Muscle layer of colon (tissue), 2 donors: Measurements from ENCODE around the gene BPIFB1.

Experiments used
- H3K27ac ChIP-seq: one replicate; pipeline ENCODE4 v1.7.0; 2013; ENCODE audit warnings: low read depth, mild to moderate bottlenecking, low read length, moderate library complexity
- H3K27me3 ChIP-seq, 2 donors: one replicate each; pipeline ENCODE4 v1.7.0; 2013; ENCODE audit warnings: low read length in 2 of 2, mild to moderate bottlenecking in 2 of 2; ENCODE audit not compliant: insufficient read depth in 2 of 2, control insufficient read depth in 1 of 2
- H3K36me3 ChIP-seq: one replicate; pipeline ENCODE4 v1.7.0; 2013; ENCODE audit warnings: mild to moderate bottlenecking, low read length; ENCODE audit not compliant: insufficient read depth
- H3K4me1 ChIP-seq: one replicate; pipeline ENCODE4 v1.7.0; 2013; ENCODE audit warnings: mild to moderate bottlenecking, low read length; ENCODE audit not compliant: insufficient read depth
- H3K4me3 ChIP-seq, 2 donors: one replicate each; pipeline ENCODE4 v1.7.0; 2013; ENCODE audit warnings: low read length in 2 of 2, low read depth in 1 of 2, mild to moderate bottlenecking in 1 of 2, moderate library complexity in 1 of 2
- H3K9ac ChIP-seq: one replicate; pipeline ENCODE4 v1.7.0; 2013; ENCODE audit warnings: low read length
- H3K9me3 ChIP-seq: one replicate; pipeline ENCODE4 v1.7.0; 2013; ENCODE audit warnings: mild to moderate bottlenecking, low read length
- donor health status: abdominal sarcoma.
- donor health status: Adenocarcinoma of cecum.

BPIFB1 gene

GRCh38 chr20:33282991-33283555 is at the start of gene BPIFB1:
TSS of gene BPIFB1 (plus strand) at chr20:33283214. CDS start at chr20:33286074, 2,860 bp downstream.
- Histone ChIP-seq H3K9me3 (no peaks in the 10 kb centered on the region), H3K27ac (no peak within 1 kb of the TSS), H3K27me3 (no peaks in the 10 kb centered on the region), H3K36me3 (no peaks in the 10 kb centered on the region), H3K9ac (no peak within 1 kb of the TSS), H3K4me3 (no peak within 1 kb of the TSS), H3K4me1 (no peaks in the 10 kb centered on the region)

DNA sequence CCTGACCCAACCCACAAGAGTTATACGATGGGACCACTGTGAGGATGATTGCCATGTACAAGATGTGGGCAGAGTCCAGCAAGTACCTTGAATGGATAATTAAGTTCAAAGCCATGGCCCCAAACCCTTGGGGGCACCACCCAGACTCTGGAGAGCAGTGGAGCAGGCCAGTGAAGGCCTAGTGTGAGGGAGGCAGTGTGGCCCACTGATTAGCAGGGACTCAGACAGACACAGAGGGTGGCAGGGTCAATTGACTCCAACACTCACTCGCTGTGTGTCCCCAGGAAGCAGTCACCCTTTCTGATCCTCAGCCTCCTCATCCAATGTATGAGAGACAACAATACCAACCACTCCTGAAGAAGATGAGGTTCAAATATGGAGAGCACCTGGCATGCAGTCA is 49.0 kb upstream of the BPIFB1 start:
- H3K27ac ChIP-seq: no peak overlapping the region
- no peaks in the 10 kb centered on the region for H3K27me3 ChIP-seq
- H3K4me3 ChIP-seq: no peak overlapping the region
- H3K4me1 ChIP-seq: no peaks in the 10 kb centered on the region
- H3K9me3 ChIP-seq: no peaks in the 10 kb centered on the region
- H3K36me3 ChIP-seq: no peaks in the 10 kb centered on the region
- no peak overlapping the region for H3K9ac ChIP-seq

- no peak within 1 kb of the TSS for H3K4me3 ChIP-seq
These were observed 47.3 kb upstream of the BPIFB1 start, which contains the start of gene BPIFA1 for GRCh38 chr20:33235696-33236095. TSS of gene BPIFA1 (plus strand) at chr20:33235996. CDS start at chr20:33237712, 1,716 bp downstream.

GRCh38 chr20:33236351-33236750 is 46.7 kb upstream of the BPIFB1 start:
- Histone ChIP-seq H3K9ac (no peak overlapping the region), H3K9me3 (no peaks in the 10 kb centered on the region), H3K36me3 (no peaks in the 10 kb centered on the region), H3K27ac (no peak overlapping the region), H3K4me3 (no peak overlapping the region), H3K4me1 (no peaks in the 10 kb centered on the region), H3K27me3 (no peaks in the 10 kb centered on the region)

More at GRCh38 chr20:33235696-33236095, 47.3 kb upstream of the BPIFB1 start, which contains the start of gene BPIFA1:
- Histone ChIP-seq H3K27me3 (no peaks in the 10 kb centered on the region), H3K4me1 (no peaks in the 10 kb centered on the region), H3K27ac (no peak within 1 kb of the TSS), H3K9me3 (no peaks in the 10 kb centered on the region), H3K36me3 (no peaks in the 10 kb centered on the region), H3K9ac (no peak within 1 kb of the TSS)

- Histone ChIP-seq H3K36me3 (no peaks in the 10 kb centered on the region), H3K9ac (no peak overlapping the region), H3K27me3 (no peaks in the 10 kb centered on the region)
These were observed 45.0 kb upstream of the BPIFB1 start for GRCh38 chr20:33237989-33238388.

DNA sequence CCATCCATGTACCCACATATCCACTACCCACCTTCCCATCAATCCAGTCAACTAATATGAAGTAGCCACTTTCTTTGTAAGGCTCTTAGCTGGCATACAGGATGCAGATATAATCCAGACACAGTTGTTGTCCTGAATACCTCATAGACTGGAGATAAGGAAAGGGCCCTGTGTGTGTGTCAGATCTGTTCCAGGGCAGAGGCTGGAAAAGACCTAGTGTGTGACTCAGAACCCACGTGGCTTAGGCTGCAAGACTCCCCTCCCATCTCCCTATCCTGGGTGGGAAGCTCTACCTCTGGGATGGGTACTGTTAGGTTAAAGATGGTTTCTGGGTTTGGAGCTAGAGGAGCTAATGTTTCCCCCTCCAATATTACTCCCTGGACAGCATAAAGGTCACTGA is 43.6 kb upstream of the BPIFB1 start:
- Histone ChIP-seq H3K4me1 (no peaks in the 10 kb centered on the region), H3K36me3 (no peaks in the 10 kb centered on the region), H3K9me3 (no peaks in the 10 kb centered on the region), H3K4me3 (no peak overlapping the region), H3K9ac (no peak overlapping the region), H3K27ac (no peak overlapping the region), H3K27me3 (no peaks in the 10 kb centered on the region)

More at GRCh38 chr20:33237989-33238388, 45.0 kb upstream of the BPIFB1 start:
- Histone ChIP-seq H3K4me1 (no peaks in the 10 kb centered on the region), H3K4me3 (no peak overlapping the region), H3K9me3 (no peaks in the 10 kb centered on the region), H3K27ac (no peak overlapping the region)

GRCh38 chr20:33239979-33240736 is 42.9 kb upstream of the BPIFB1 start:
- H3K36me3 ChIP-seq: no peaks in the 10 kb centered on the region
- no peak overlapping the region for H3K9ac ChIP-seq
- H3K4me3 ChIP-seq: no peak overlapping the region
- no peaks in the 10 kb centered on the region for H3K9me3 ChIP-seq
- no peaks in the 10 kb centered on the region for H3K4me1 ChIP-seq
- no peak overlapping the region for H3K27ac ChIP-seq
- H3K27me3 ChIP-seq: no peaks in the 10 kb centered on the region

GRCh38 chr20:33240923-33241322 is 42.1 kb upstream of the BPIFB1 start:
- H3K4me3 ChIP-seq: no peak overlapping the region
- no peaks in the 10 kb centered on the region for H3K4me1 ChIP-seq
- no peak overlapping the region for H3K27ac ChIP-seq
- H3K9me3 ChIP-seq: no peaks in the 10 kb centered on the region
- no peaks in the 10 kb centered on the region for H3K27me3 ChIP-seq
- no peaks in the 10 kb centered on the region for H3K36me3 ChIP-seq
- no peak overlapping the region for H3K9ac ChIP-seq

DNA sequence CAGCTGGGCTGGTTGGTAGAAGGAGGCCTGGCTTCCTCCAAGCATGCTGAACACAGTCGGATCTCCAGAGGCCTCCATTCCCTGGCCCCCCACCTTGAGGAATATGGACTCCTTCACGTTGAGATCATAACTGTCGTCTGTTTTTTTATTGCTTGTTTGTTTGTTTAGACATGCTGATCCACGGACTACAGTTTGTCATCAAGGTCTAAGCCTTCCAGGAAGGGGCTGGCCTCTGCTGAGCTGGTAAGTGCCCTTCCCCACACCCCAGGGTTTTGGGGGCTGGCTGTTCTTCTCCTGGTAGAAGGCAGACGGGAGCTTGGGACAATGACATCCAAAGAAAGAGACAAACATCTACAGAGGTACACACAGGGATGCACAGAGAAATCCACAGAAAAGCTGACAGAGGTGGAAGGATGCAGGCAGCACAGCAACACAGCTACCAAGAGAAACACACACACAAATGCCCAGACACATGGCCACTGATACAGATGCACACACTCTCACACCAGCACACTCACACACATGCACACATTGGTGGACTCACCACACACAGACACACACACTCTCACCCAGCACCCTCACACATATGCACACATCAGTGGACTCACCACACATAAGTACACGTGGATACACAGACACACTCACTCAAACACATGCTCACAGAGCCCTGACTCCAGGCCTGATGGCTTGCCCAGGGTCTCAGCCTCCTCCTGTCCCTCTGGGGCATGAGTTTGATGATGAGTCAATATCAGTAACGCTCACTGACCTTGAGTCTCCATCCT is 40.5 kb upstream of the BPIFB1 start:
- H3K27ac ChIP-seq: no peak overlapping the region
- no peak overlapping the region for H3K4me3 ChIP-seq
- no peaks in the 10 kb centered on the region for H3K4me1 ChIP-seq
- H3K36me3 ChIP-seq: no peaks in the 10 kb centered on the region
- H3K9me3 ChIP-seq: no peaks in the 10 kb centered on the region
- H3K9ac ChIP-seq: no peak overlapping the region
- no peaks in the 10 kb centered on the region for H3K27me3 ChIP-seq

GRCh38 chr20:33246077-33246476 is 36.9 kb upstream of the BPIFB1 start:
- Histone ChIP-seq H3K9me3 (no peaks in the 10 kb centered on the region), H3K36me3 (no peaks in the 10 kb centered on the region), H3K9ac (no peak overlapping the region), H3K4me3 (no peak overlapping the region), H3K27ac (no peak overlapping the region), H3K27me3 (no peaks in the 10 kb centered on the region), H3K4me1 (no peaks in the 10 kb centered on the region)

DNA sequence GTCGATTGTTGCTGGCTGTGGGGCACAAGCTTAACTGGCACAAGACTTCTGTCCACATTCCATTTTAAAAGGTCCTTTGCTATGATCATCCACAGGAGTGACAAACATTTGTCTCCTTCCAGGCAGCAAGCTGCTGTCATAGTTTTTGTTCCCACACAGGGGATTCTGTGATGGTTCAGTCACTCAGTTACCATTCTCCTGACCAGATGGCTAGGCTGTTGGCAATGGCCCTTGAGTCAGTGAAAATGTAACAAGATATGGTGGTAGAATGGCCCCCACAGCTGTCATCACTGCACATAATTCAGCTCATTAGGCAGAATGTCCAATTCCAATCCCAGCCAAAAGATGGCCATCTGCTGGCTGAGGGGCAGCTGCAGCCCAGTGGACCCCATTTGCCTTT is 33.6 kb upstream of the BPIFB1 start:
- H3K36me3 ChIP-seq: no peaks in the 10 kb centered on the region
- H3K4me3 ChIP-seq: no peak overlapping the region
- no peak overlapping the region for H3K9ac ChIP-seq
- no peaks in the 10 kb centered on the region for H3K4me1 ChIP-seq
- H3K27ac ChIP-seq: no peak overlapping the region
- no peaks in the 10 kb centered on the region for H3K27me3 ChIP-seq
- H3K9me3 ChIP-seq: no peaks in the 10 kb centered on the region
